Measurements from ENCODE around the gene MUS81. TPM values are rescaled to one million over a fixed set of nuclear protein-coding genes. Genes with fewer than 3 reads are reported as not detected.
A peak's percentile ranks its signal among the peaks of the same experiment; 100 is the strongest.

MUS81 gene
- total and polyA plus RNA-seq, 10 of the 15 experiments (the other 5 are each of a cell fraction or from before 2014, with no cell fraction given): 11.8 to 76.1 (median 48.4) TPM

- RAD21 ChIA-PET (ENCODE audit: unreplicated experiment): interaction anchor here (5.0 kb wide), 1 partner anchor 32 kb away, joined by 76 read pairs; the partner anchor contains the start of genes CCDC85B and FIBP
- SMC1A ChIA-PET (ENCODE audit: uncharacterized antibody, unreplicated experiment): interaction anchor here (1.8 to 4.3 kb wide), 3 partner anchors 12 to 32 kb away, joined by 5 to 52 read pairs (median 13); partner anchors contain the start of genes CCDC85B and FIBP
- in situ Hi-C loops (cut with MboI): loop anchor here (25.0 kb wide), 1 partner anchor 1621 kb away; the partner anchor contains the start of genes DNAJC4, FKBP2, NUDT22 and PPP1R14B
- peaks cover 25% of the 10 kb centered on the region for H3K4me1 ChIP-seq (ENCODE audit: control insufficient read depth, insufficient read depth, low read length)
- no TSS peak for BruUV-seq (replicated peaks)
- peak within 1 kb of the TSS; percentile 93 for H3K4me3 ChIP-seq
- H4K20me1 ChIP-seq (ENCODE audit: control insufficient read depth, insufficient read depth): peaks cover 24% of the 10 kb centered on the region
- peaks cover 67% of the 10 kb centered on the region for H3K79me2 ChIP-seq (ENCODE audit: control insufficient read depth, insufficient read depth, low read length)
- H3K4me2 ChIP-seq (ENCODE audit: control insufficient read depth, insufficient read depth): peak within 1 kb of the TSS; percentile 99
- no peaks in the 10 kb centered on the region for H3K27me3 ChIP-seq (replicated peaks in 1 of 2; ENCODE audit: control insufficient read depth in 2 of 2, insufficient read depth in 2 of 2, low read length in 1 of 2)
- CTCF ChIA-PET: interaction anchor here (0.8 to 5.7 kb wide), 5 partner anchors 12 to 78 kb away, joined by 3 to 146 read pairs (median 21); partner anchors contain the start of genes CCDC85B, EFEMP2 and FIBP
- intact Hi-C loops (cut with micrococcal nuclease; ENCODE audit: unreplicated experiment): loop anchor here (1.0 to 5.0 kb wide), 4 partner anchors 31 to 195 kb away; partner anchors contain the start of genes BANF1, EIF1AD, FIBP and SF3B2
- peak; percentile 87 for DNase-seq (ENCODE audit: low read depth, low spot score)
- under 1% methylated on average over 62 of the region's 92 CpGs for WGBS (ENCODE audit: insufficient coverage, insufficient replicate concordance, low lambda C conversion rate, missing lambda C conversion rate)
- H2AFZ ChIP-seq (ENCODE audit: control insufficient read depth, low read depth, low read length): peak within 1 kb of the TSS; percentile 78
- H3K27ac ChIP-seq (ENCODE audit: control insufficient read depth, insufficient read depth): peak within 1 kb of the TSS; percentile 100
- POLR2A ChIA-PET: interaction anchor here (0.6 to 5.6 kb wide), 14 partner anchors 10 to 277 kb away, joined by 3 to 155 read pairs (median 4); partner anchors contain the start of genes BANF1, CCDC85B, EIF1AD and FIBP
- FAIRE-seq: peak; percentile 79
- peak; percentile 72 for ATAC-seq
- H3K36me3 ChIP-seq (ENCODE audit: control insufficient read depth in 2 of 2, insufficient read depth in 2 of 2, low read length in 1 of 2): peaks cover 32 to 36% of the 10 kb centered on the region in 2 experiments; a peak in 3 of 4 replicates
- H3K9me3 ChIP-seq (replicated peaks; ENCODE audit: control insufficient read depth, insufficient read depth, low read length): no peaks in the 10 kb centered on the region; the same call in 2 of the 3 replicates
- H3K9ac ChIP-seq (ENCODE audit: control insufficient read depth, insufficient read depth, low read length): peak within 1 kb of the TSS; percentile 97
- TF ChIP-seq TBL1XR1 (IDR thresholded peaks at IDR 0.05; ENCODE audit: low read depth, low read length): peak; percentile 71; the same call in 1 of the 2 replicates
- TF ChIP-seq SRF (IDR thresholded peaks at IDR 0.05; ENCODE audit: low read depth in 2 of 2, low read length in 2 of 2): peak; percentile 40 to 55; a peak in 2 of 4 replicates
- TF ChIP-seq ELK1 (IDR thresholded peaks at IDR 0.05; ENCODE audit: low read depth, low read length): peak; percentile 85
- TF ChIP-seq IRF5 (IDR thresholded peaks at IDR 0.05; ENCODE audit: borderline replicate concordance): no peak
- TF ChIP-seq CHD4 (IDR thresholded peaks at IDR 0.05): no peak
- no peak for TF ChIP-seq CUX1 (IDR thresholded peaks at IDR 0.05; ENCODE audit: insufficient replicate concordance, low read depth, low read length)
- TF ChIP-seq POU2F2 (IDR thresholded peaks at IDR 0.05; ENCODE audit: borderline replicate concordance, low read depth, low read length): peak; percentile 96
- peak; percentile 53 for TF ChIP-seq E4F1 (IDR thresholded peaks at IDR 0.05; ENCODE audit: borderline replicate concordance, partially characterized antibody)
- TF ChIP-seq HCFC1 (IDR thresholded peaks at IDR 0.05; ENCODE audit: low read length): peak; percentile 97
- TF ChIP-seq NFYA (IDR thresholded peaks at IDR 0.05; ENCODE audit: borderline replicate concordance, low read depth, low read length): no peak
Measured at GRCh38 chr11:65857853-65858680, 2.2 kb upstream of the MUS81 start, which contains the start of gene CFL1. Gene CFL1 (minus strand): TSS chr11:65858180. CDS start chr11:65858099, 81 bp downstream.
